ENCODE data around the gene RNF19B.

GRCh38 chr1:32933742-32934322, 30.8 kb downstream of the RNF19B start:
- TF ChIP-seq CTCF (IDR thresholded peaks at IDR 0.05) (peak in 1 of 6 experiments; percentile 43), POLR2A (IDR thresholded peaks at IDR 0.05) (no peak)
